H9 (cell line): Measurements from ENCODE around the gene SHISA4. TPM values are rescaled to one million over a fixed set of nuclear protein-coding genes. Genes with fewer than 3 reads are reported as not detected.

Experiments
- DNase-seq: peaks from one replicate; pipeline ENCODE4 v3.0.0-alpha.2; 2017
- H2AFZ ChIP-seq: one replicate; pipeline ENCODE4 v1.6.1; 2013; ENCODE audit warnings: mild to moderate bottlenecking, low read length, control low read depth, moderate library complexity
- H2AK5ac ChIP-seq: 2 replicates; pipeline ENCODE4 v1.6.1; 2013; ENCODE audit warnings: low read length, control low read depth, mixed read lengths; ENCODE audit not compliant: insufficient read length
- H2BK120ac ChIP-seq: one replicate; pipeline ENCODE4 v1.6.1; 2013; ENCODE audit warnings: low read depth, mild to moderate bottlenecking, low read length, control low read depth, inconsistent platforms; ENCODE audit not compliant: poor library complexity, severe bottlenecking
- H2BK12ac ChIP-seq: 2 replicates; pipeline ENCODE4 v1.6.1; 2013; ENCODE audit warnings: low read length, control low read depth, mixed read lengths, low read depth; ENCODE audit not compliant: insufficient read length
- H2BK15ac ChIP-seq: 2 replicates; pipeline ENCODE4 v1.6.1; 2013; ENCODE audit warnings: low read depth, low read length, control low read depth
- H2BK20ac ChIP-seq: one replicate; pipeline ENCODE4 v1.6.1; 2013; ENCODE audit warnings: low read depth, mild to moderate bottlenecking, low read length, control low read depth, inconsistent platforms; ENCODE audit not compliant: poor library complexity, severe bottlenecking
- H2BK5ac ChIP-seq: 2 replicates; pipeline ENCODE4 v1.6.1; 2013; ENCODE audit warnings: low read length, control low read depth, mixed read lengths; ENCODE audit not compliant: insufficient read length
- H3K14ac ChIP-seq: 2 replicates; pipeline ENCODE4 v1.6.1; 2013; ENCODE audit warnings: low read length, control low read depth; ENCODE audit not compliant: insufficient read depth
- H3K18ac ChIP-seq: 2 replicates; pipeline ENCODE4 v1.6.1; 2013; ENCODE audit warnings: low read depth, mild to moderate bottlenecking, mixed read lengths, low read length, control low read depth; ENCODE audit not compliant: insufficient read length
- H3K23ac ChIP-seq: 2 replicates; pipeline ENCODE4 v1.6.1; 2013; ENCODE audit warnings: low read length, control low read depth, mixed read lengths, low read depth; ENCODE audit not compliant: insufficient read length
- H3K23me2 ChIP-seq: 2 replicates; pipeline ENCODE4 v1.6.1; 2013; ENCODE audit warnings: low read depth, mild to moderate bottlenecking, mixed read lengths, low read length, control low read depth; ENCODE audit not compliant: insufficient read length, poor library complexity, severe bottlenecking
- H3K27ac ChIP-seq: 2 replicates; pipeline ENCODE4 v1.5.1; 2013; ENCODE audit warnings: low read length, control low read depth, mixed read lengths, low read depth; ENCODE audit not compliant: insufficient read length
- H3K27me3 ChIP-seq: 2 replicates; pipeline ENCODE4 v1.6.1; 2013; ENCODE audit warnings: low read length, control low read depth, inconsistent platforms; ENCODE audit not compliant: insufficient read depth
- H3K4ac ChIP-seq: 2 replicates; pipeline ENCODE4 v1.6.1; 2013; ENCODE audit warnings: low read depth, mild to moderate bottlenecking, control low read depth, inconsistent platforms, low read length, moderate library complexity
- H3K4me1 ChIP-seq: 2 replicates; pipeline ENCODE4 v1.6.1; 2013; ENCODE audit warnings: low read length, control low read depth, inconsistent platforms; ENCODE audit not compliant: insufficient read depth
- H3K4me2 ChIP-seq: 2 replicates; pipeline ENCODE4 v1.6.1; 2013; ENCODE audit warnings: low read length, control low read depth, mixed read lengths; ENCODE audit not compliant: insufficient read length, insufficient read depth
- H3K56ac ChIP-seq: 2 replicates; pipeline ENCODE4 v1.6.1; 2013; ENCODE audit warnings: low read depth, mild to moderate bottlenecking, mixed read lengths, low read length, control low read depth; ENCODE audit not compliant: insufficient read length
- H3K79me1 ChIP-seq: 2 replicates; pipeline ENCODE4 v1.6.1; 2013; ENCODE audit warnings: low read depth, mild to moderate bottlenecking, moderate library complexity, low read length, control low read depth, inconsistent platforms; ENCODE audit not compliant: insufficient read depth, poor library complexity, severe bottlenecking
- H3K79me2 ChIP-seq: 2 replicates; pipeline ENCODE4 v1.6.1; 2013; ENCODE audit warnings: low read length, control low read depth, inconsistent platforms; ENCODE audit not compliant: insufficient read depth
- H3K9ac ChIP-seq: 2 replicates; pipeline ENCODE4 v1.6.1; 2013; ENCODE audit warnings: low read length, control low read depth, mixed read lengths; ENCODE audit not compliant: insufficient read length; ENCODE audit errors: extremely low read depth
- H3K9me3 ChIP-seq: one replicate; pipeline ENCODE4 v1.6.1; 2013; ENCODE audit warnings: low read depth, low read length, inconsistent platforms; ENCODE audit not compliant: control insufficient read depth
- H3T11ph ChIP-seq: one replicate; pipeline ENCODE4 v1.6.1; 2013; ENCODE audit warnings: mild to moderate bottlenecking, low read length, control low read depth, inconsistent platforms
- H4K20me1 ChIP-seq: one replicate; pipeline ENCODE4 v1.6.1; 2013; ENCODE audit not compliant: control insufficient read depth, insufficient read length, insufficient read depth
- H4K5ac ChIP-seq: 2 replicates; pipeline ENCODE4 v1.6.1; 2013; ENCODE audit warnings: low read depth, mild to moderate bottlenecking, mixed read lengths, low read length, control low read depth; ENCODE audit not compliant: insufficient read length
- H4K8ac ChIP-seq: replicated peaks from 2 replicates; pipeline ENCODE4 v1.6.1; 2013; ENCODE audit warnings: low read length, control low read depth, mixed read lengths, low read depth; ENCODE audit not compliant: insufficient read length
- H4K91ac ChIP-seq: 2 replicates; pipeline ENCODE4 v1.6.1; 2013; ENCODE audit warnings: low read depth, mild to moderate bottlenecking, moderate library complexity, mixed read lengths, low read length, control low read depth; ENCODE audit not compliant: insufficient read length
- H3K27ac Mint-ChIP-seq, 3 experiments: 2 replicates in 2 of 3; 3 replicates in 1 of 3; pipeline ENCODE4 v1.8.0; 2020 to 2021; ENCODE audit warnings: mixed read lengths in 3 of 3, mild to moderate bottlenecking in 1 of 3, moderate library complexity in 1 of 3
- H3K27me3 Mint-ChIP-seq: 2 replicates; pipeline ENCODE4 v1.8.0; 2021; ENCODE audit warnings: low read depth, mild to moderate bottlenecking, moderate library complexity, mixed read lengths
- H3K36me3 Mint-ChIP-seq, 3 experiments: 2 replicates in 2 of 3; 3 replicates in 1 of 3; pipeline ENCODE4 v1.8.0; 2020 to 2021; ENCODE audit warnings: low read depth in 3 of 3, mixed read lengths in 3 of 3; ENCODE audit not compliant: insufficient read depth in 1 of 3
- H3K4me1 Mint-ChIP-seq, 2 experiments: 2 replicates each; pipeline ENCODE4 v1.8.0; 2020; ENCODE audit warnings: mixed read lengths in 2 of 2
- H3K4me3 Mint-ChIP-seq, 2 experiments: 2 replicates in 1 of 2; 3 replicates in 1 of 2; pipeline ENCODE4 v1.8.0; 2020 to 2021; ENCODE audit warnings: mild to moderate bottlenecking in 2 of 2, mixed read lengths in 2 of 2, moderate library complexity in 1 of 2
- H3K9me3 Mint-ChIP-seq, 2 experiments: 2 replicates in 1 of 2; 3 replicates in 1 of 2; pipeline ENCODE4 v1.8.0; 2020; ENCODE audit warnings: mild to moderate bottlenecking in 2 of 2, mixed read lengths in 2 of 2, moderate library complexity in 1 of 2
- WGBS: extraction: QIAGEN DNeasy Blood & Tissue Kit; methylation state at CpG from one replicate; pipeline ENCODE4 v1.1.7; 2013; ENCODE audit warnings: missing lambda C conversion rate, low lambda C conversion rate, mixed read lengths; ENCODE audit not compliant: insufficient read length; ENCODE audit errors: extremely low coverage; 5-methylcytosine and 5-hydroxymethylcytosine counted together
- total RNA-seq: library from RNA; stranded (reverse); gene quantifications from 2 replicates; pipeline ENCODE4 v1.2.1, GENCODE V29; 2021
- TF ChIP-seq, protein P1 (sequence below): fragments of 200-600 bp; sonication (generic); conservative IDR thresholded peaks from 3 replicates; pipeline ENCODE4 v1.8.0; 2021; ENCODE audit warnings: antibody characterized with exemption, mild to moderate bottlenecking

Gene SHISA4
- total RNA-seq, 1 experiment from 2014 or later: 6.3 TPM

DNA sequence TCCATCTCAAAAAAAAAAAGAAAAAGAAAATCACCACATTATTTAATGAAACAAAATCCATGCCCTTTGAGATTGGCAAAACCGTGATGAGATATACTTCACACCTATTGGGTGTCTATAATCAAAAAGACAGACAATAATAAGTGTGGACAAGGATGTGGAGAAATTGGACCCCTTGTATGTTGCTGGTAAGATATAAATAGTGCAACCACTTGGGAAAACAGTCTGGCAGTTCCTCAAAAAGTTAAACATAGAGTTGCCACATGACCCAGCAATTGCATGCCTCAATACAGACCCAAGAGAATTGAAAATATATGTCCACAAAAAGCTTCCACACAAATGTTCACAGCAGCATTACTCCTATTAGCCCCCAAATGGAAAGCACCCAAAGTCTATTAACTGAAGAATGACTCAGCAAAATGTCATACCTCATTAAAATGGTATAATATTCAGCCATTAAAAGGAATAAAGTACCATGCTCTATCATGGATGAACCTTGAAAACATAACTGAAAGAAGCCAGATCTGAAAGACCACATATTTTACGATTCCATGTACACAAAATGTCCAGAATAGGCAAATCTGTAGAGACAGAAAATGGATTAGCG, 33.4 kb downstream of the SHISA4 start:
- no peaks in the 10 kb centered on the region for H4K20me1 ChIP-seq
- no peak overlapping the region for H3T11ph ChIP-seq
- no peak overlapping the region for H3K4me2 ChIP-seq
- H2BK5ac ChIP-seq: no peak overlapping the region
- no peaks in the 10 kb centered on the region for H3K9me3 Mint-ChIP-seq
- no peak overlapping the region for H3K56ac ChIP-seq
- H3K4me1 Mint-ChIP-seq: peaks cover 0 to 3% of the 10 kb centered on the region in 2 experiments; a peak in 2 of 4 replicates
- no peaks in the 10 kb centered on the region for H3K4me1 ChIP-seq
- no peak overlapping the region for H2BK12ac ChIP-seq
- no peak overlapping the region for H4K8ac ChIP-seq
- H3K9me3 ChIP-seq: no peaks in the 10 kb centered on the region
- H4K5ac ChIP-seq: no peak overlapping the region
- no peaks in the 10 kb centered on the region; the same call in 1 of the 2 replicates for H3K27me3 Mint-ChIP-seq
- no CpG with 5 or more reads among the region's 3 CpGs for WGBS
- H2AFZ ChIP-seq: no peak overlapping the region
- no peak overlapping the region for H3K4ac ChIP-seq
- H2AK5ac ChIP-seq: no peak overlapping the region
- H3K23me2 ChIP-seq: no peaks in the 10 kb centered on the region
- H3K27me3 ChIP-seq: no peaks in the 10 kb centered on the region
- no peak overlapping the region for H3K27ac Mint-ChIP-seq
- TF ChIP-seq, protein P1, sequence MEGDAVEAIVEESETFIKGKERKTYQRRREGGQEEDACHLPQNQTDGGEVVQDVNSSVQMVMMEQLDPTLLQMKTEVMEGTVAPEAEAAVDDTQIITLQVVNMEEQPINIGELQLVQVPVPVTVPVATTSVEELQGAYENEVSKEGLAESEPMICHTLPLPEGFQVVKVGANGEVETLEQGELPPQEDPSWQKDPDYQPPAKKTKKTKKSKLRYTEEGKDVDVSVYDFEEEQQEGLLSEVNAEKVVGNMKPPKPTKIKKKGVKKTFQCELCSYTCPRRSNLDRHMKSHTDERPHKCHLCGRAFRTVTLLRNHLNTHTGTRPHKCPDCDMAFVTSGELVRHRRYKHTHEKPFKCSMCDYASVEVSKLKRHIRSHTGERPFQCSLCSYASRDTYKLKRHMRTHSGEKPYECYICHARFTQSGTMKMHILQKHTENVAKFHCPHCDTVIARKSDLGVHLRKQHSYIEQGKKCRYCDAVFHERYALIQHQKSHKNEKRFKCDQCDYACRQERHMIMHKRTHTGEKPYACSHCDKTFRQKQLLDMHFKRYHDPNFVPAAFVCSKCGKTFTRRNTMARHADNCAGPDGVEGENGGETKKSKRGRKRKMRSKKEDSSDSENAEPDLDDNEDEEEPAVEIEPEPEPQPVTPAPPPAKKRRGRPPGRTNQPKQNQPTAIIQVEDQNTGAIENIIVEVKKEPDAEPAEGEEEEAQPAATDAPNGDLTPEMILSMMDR: no peak
- H2BK120ac ChIP-seq: no peak overlapping the region
- no peak overlapping the region for H4K91ac ChIP-seq
- no peak overlapping the region for H3K23ac ChIP-seq
- DNase-seq: no peak
- H3K79me1 ChIP-seq: no peaks in the 10 kb centered on the region
- H2BK15ac ChIP-seq: no peak overlapping the region
- H3K9ac ChIP-seq: no peak overlapping the region
- H3K36me3 Mint-ChIP-seq: no peaks in the 10 kb centered on the region
- H3K4me3 Mint-ChIP-seq: no peak overlapping the region
- H3K14ac ChIP-seq: no peak overlapping the region
- H2BK20ac ChIP-seq: no peak overlapping the region
- H3K27ac ChIP-seq: no peak overlapping the region
- no peak overlapping the region for H3K18ac ChIP-seq
- H3K79me2 ChIP-seq: no peaks in the 10 kb centered on the region
